WTC11 (cell line): ENCODE data around the gene FCHSD2. TPM values are rescaled to one million over a fixed set of nuclear protein-coding genes. Genes with fewer than 3 reads are reported as not detected.

Experiments used
- ATAC-seq: fragments of 200-7000 bp; cut with Tn5 transposase; 2 replicates; pipeline ENCODE4 v1.10.0; 2021; ENCODE audit warnings: mild to moderate bottlenecking, moderate library complexity
- CTCF ChIA-PET: fragments of 300-600 bp; sonication (Branson Sonifier 250); formaldehyde crosslinking; loops from one replicate; lab custom pipeline; 2021; ENCODE audit warnings: antibody characterized with exemption; lab: Charles Lee
- POLR2A ChIA-PET: fragments of 350-600 bp; sonication (Branson Sonifier 250); formaldehyde crosslinking; loops from one replicate; lab custom pipeline; 2021; ENCODE audit warnings: antibody characterized with exemption; lab: Charles Lee
- DNase-seq: peaks from one replicate; pipeline ENCODE4 v3.0.0; 2021; ENCODE audit warnings: low spot score
- H3K27ac Mint-ChIP-seq: 2 replicates; pipeline ENCODE4 v1.8.0; 2021; ENCODE audit warnings: mixed read lengths
- H3K27me3 Mint-ChIP-seq: 2 replicates; pipeline ENCODE4 v1.8.0; 2021; ENCODE audit warnings: low read depth, mild to moderate bottlenecking, moderate library complexity, mixed read lengths
- H3K36me3 Mint-ChIP-seq: 2 replicates; pipeline ENCODE4 v1.8.0; 2021; ENCODE audit warnings: mixed read lengths
- H3K4me1 Mint-ChIP-seq: 2 replicates; pipeline ENCODE4 v1.8.0; 2022; ENCODE audit warnings: mixed read lengths
- H3K4me3 Mint-ChIP-seq: 2 replicates; pipeline ENCODE4 v1.8.0; 2021; ENCODE audit warnings: mild to moderate bottlenecking, moderate library complexity, mixed read lengths
- H3K9me3 Mint-ChIP-seq: 2 replicates; pipeline ENCODE4 v1.8.0; 2021; ENCODE audit warnings: mixed read lengths
- CREB1 ChIP-seq: sonication (generic); formaldehyde crosslinking; IDR thresholded peaks from 2 replicates; pipeline ENCODE4 v1.8.0; 2023; ENCODE audit warnings: mild to moderate bottlenecking, missing genetic modification reagents
- E2F1 ChIP-seq: sonication (generic); formaldehyde crosslinking; IDR thresholded peaks from 2 replicates; pipeline ENCODE4 v1.8.0; 2022; ENCODE audit warnings: mild to moderate bottlenecking, missing genetic modification reagents
- ELF4 ChIP-seq: sonication (generic); formaldehyde crosslinking; IDR thresholded peaks from 2 replicates; pipeline ENCODE4 v1.8.1; 2022; ENCODE audit warnings: low read depth, mild to moderate bottlenecking, moderate library complexity, missing genetic modification reagents
- ERG ChIP-seq: fragments of 250-450 bp; sonication (Bioruptor Pico); IDR thresholded peaks from 2 replicates; pipeline ENCODE4 v1.8.0; 2021; ENCODE audit warnings: mild to moderate bottlenecking
- ESRRA ChIP-seq: sonication (generic); formaldehyde crosslinking; IDR thresholded peaks from 2 replicates; pipeline ENCODE4 v1.8.1; 2022; ENCODE audit warnings: mild to moderate bottlenecking, missing genetic modification reagents, borderline replicate concordance
- FOXP1 ChIP-seq: sonication (generic); formaldehyde crosslinking; IDR thresholded peaks from 2 replicates; pipeline ENCODE4 v1.8.0; 2022; ENCODE audit warnings: missing genetic modification reagents, mild to moderate bottlenecking, moderate library complexity, borderline replicate concordance
- GRHL2 ChIP-seq: fragments of 250-450 bp; sonication (Bioruptor Pico); IDR thresholded peaks from 2 replicates; pipeline ENCODE4 v1.8.0; 2022; ENCODE audit warnings: mild to moderate bottlenecking, moderate library complexity; ENCODE audit not compliant: insufficient replicate concordance, severe bottlenecking
- HMGXB4 ChIP-seq: sonication (generic); formaldehyde crosslinking; IDR thresholded peaks from 2 replicates; pipeline ENCODE4 v1.8.1; 2023; ENCODE audit warnings: mild to moderate bottlenecking, moderate library complexity, missing genetic modification reagents
- MLX ChIP-seq: sonication (generic); formaldehyde crosslinking; IDR thresholded peaks from 2 replicates; pipeline ENCODE4 v1.8.1; 2023; ENCODE audit warnings: mild to moderate bottlenecking, missing genetic modification reagents, moderate library complexity
- NFYB ChIP-seq: sonication (generic); formaldehyde crosslinking; conservative IDR thresholded peaks from 2 replicates; pipeline ENCODE4 v1.8.0; 2022; ENCODE audit warnings: low read depth, missing genetic modification reagents
- NR2C2 ChIP-seq: sonication (generic); formaldehyde crosslinking; IDR thresholded peaks from 2 replicates; pipeline ENCODE4 v1.8.0; 2022; ENCODE audit warnings: mild to moderate bottlenecking, missing genetic modification reagents
- PRRX2 ChIP-seq: fragments of 250-450 bp; sonication (Bioruptor Pico); IDR thresholded peaks from 2 replicates; pipeline ENCODE4 v1.8.0; 2021; ENCODE audit warnings: mild to moderate bottlenecking
- TEAD1 ChIP-seq: sonication (generic); formaldehyde crosslinking; IDR thresholded peaks from 2 replicates; pipeline ENCODE4 v1.8.0; 2022; ENCODE audit warnings: mild to moderate bottlenecking, missing genetic modification reagents
- ZBTB21 ChIP-seq: sonication (generic); formaldehyde crosslinking; IDR thresholded peaks from 2 replicates; pipeline ENCODE4 v1.8.1; 2023; ENCODE audit warnings: mild to moderate bottlenecking, missing genetic modification reagents, borderline replicate concordance
- ZNF138 ChIP-seq: sonication (generic); formaldehyde crosslinking; conservative IDR thresholded peaks from 2 replicates; pipeline ENCODE4 v1.8.1; 2022; ENCODE audit warnings: mild to moderate bottlenecking, moderate library complexity, missing genetic modification reagents
- ZNF263 ChIP-seq: sonication (generic); formaldehyde crosslinking; IDR thresholded peaks from 2 replicates; pipeline ENCODE4 v1.8.1; 2022; ENCODE audit warnings: low read depth, mild to moderate bottlenecking, moderate library complexity, missing genetic modification reagents
- ZNF416 ChIP-seq: fragments of 250-450 bp; sonication (Bioruptor Pico); IDR thresholded peaks from 2 replicates; pipeline ENCODE4 v1.9.0; 2021; ENCODE audit warnings: mild to moderate bottlenecking, inconsistent platforms
- total RNA-seq: library from RNA; stranded (reverse); gene quantifications from 3 replicates; pipeline ENCODE4 v1.2.3, GENCODE V29; 2021
- TF ChIP-seq, protein P1 (sequence below): sonication (generic); formaldehyde crosslinking; IDR thresholded peaks from 2 replicates; pipeline ENCODE4 v1.8.1; 2023; ENCODE audit warnings: mild to moderate bottlenecking, missing genetic modification reagents
- TF ChIP-seq, protein P2 (sequence below): fragments of 250-450 bp; sonication (Bioruptor Pico); IDR thresholded peaks from 2 replicates; pipeline ENCODE4 v1.9.0; 2021; ENCODE audit warnings: mild to moderate bottlenecking
- TF ChIP-seq, protein P3 (sequence below): sonication (generic); formaldehyde crosslinking; IDR thresholded peaks from 2 replicates; pipeline ENCODE4 v1.8.0; 2022; ENCODE audit warnings: mild to moderate bottlenecking, missing genetic modification reagents

The FCHSD2 gene
- total RNA-seq, 1 experiment from 2014 or later: 10.1 TPM

- TF ChIP-seq, protein P1, sequence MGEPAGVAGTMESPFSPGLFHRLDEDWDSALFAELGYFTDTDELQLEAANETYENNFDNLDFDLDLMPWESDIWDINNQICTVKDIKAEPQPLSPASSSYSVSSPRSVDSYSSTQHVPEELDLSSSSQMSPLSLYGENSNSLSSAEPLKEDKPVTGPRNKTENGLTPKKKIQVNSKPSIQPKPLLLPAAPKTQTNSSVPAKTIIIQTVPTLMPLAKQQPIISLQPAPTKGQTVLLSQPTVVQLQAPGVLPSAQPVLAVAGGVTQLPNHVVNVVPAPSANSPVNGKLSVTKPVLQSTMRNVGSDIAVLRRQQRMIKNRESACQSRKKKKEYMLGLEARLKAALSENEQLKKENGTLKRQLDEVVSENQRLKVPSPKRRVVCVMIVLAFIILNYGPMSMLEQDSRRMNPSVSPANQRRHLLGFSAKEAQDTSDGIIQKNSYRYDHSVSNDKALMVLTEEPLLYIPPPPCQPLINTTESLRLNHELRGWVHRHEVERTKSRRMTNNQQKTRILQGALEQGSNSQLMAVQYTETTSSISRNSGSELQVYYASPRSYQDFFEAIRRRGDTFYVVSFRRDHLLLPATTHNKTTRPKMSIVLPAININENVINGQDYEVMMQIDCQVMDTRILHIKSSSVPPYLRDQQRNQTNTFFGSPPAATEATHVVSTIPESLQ (CRISPR knock-in tag): no peak
- TF ChIP-seq NFYB (CRISPR knock-in tag): no peak
- TF ChIP-seq, protein P2, sequence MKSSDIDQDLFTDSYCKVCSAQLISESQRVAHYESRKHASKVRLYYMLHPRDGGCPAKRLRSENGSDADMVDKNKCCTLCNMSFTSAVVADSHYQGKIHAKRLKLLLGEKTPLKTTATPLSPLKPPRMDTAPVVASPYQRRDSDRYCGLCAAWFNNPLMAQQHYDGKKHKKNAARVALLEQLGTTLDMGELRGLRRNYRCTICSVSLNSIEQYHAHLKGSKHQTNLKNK: no peak
- no peak for TF ChIP-seq TEAD1 (CRISPR knock-in tag)
- no peak for TF ChIP-seq NR2C2 (CRISPR knock-in tag)
- TF ChIP-seq FOXP1 (CRISPR knock-in tag): no peak
- no peak for TF ChIP-seq ZNF416 (CRISPR knock-in tag)
- TF ChIP-seq ZNF263 (CRISPR knock-in tag): no peak
- TF ChIP-seq ZBTB21: no peak
- no peak for TF ChIP-seq ESRRA (CRISPR knock-in tag)
These were observed 82.2 kb downstream of the FCHSD2 start (continued) for GRCh38 chr11:73059915-73060314.

- no peak overlapping the region for H3K27ac Mint-ChIP-seq
- ChIA-PET POLR2A (no interaction called here), CTCF (no interaction called here)
These were observed 83.0 kb downstream of the FCHSD2 start for GRCh38 chr11:73058989-73059674.

GRCh38 chr11:73055655-73056354, 86.3 kb downstream of the FCHSD2 start:
- ChIA-PET CTCF (no interaction called here), POLR2A (no interaction called here)
- no peaks in the 10 kb centered on the region for H3K4me1 Mint-ChIP-seq
- no peak overlapping the region for H3K27ac Mint-ChIP-seq
- no peaks in the 10 kb centered on the region for H3K27me3 Mint-ChIP-seq
- no peaks in the 10 kb centered on the region for H3K9me3 Mint-ChIP-seq
- no peak for DNase-seq
- no peak overlapping the region for H3K4me3 Mint-ChIP-seq
- no peak for ATAC-seq
- no peaks in the 10 kb centered on the region for H3K36me3 Mint-ChIP-seq
- TF ChIP-seq E2F1 (CRISPR knock-in tag) (no peak), HMGXB4 (CRISPR knock-in tag) (no peak), MLX (CRISPR knock-in tag) (no peak), ELF4 (CRISPR knock-in tag) (no peak), PRRX2 (CRISPR knock-in tag) (no peak), CREB1 (CRISPR knock-in tag) (no peak), ZNF138 (CRISPR knock-in tag) (no peak)

More at GRCh38 chr11:73058989-73059674, 83.0 kb downstream of the FCHSD2 start:
- H3K36me3 Mint-ChIP-seq: no peaks in the 10 kb centered on the region
- H3K27me3 Mint-ChIP-seq: no peaks in the 10 kb centered on the region
- no peak for TF ChIP-seq NFYB (CRISPR knock-in tag)
- TF ChIP-seq, protein P3, sequence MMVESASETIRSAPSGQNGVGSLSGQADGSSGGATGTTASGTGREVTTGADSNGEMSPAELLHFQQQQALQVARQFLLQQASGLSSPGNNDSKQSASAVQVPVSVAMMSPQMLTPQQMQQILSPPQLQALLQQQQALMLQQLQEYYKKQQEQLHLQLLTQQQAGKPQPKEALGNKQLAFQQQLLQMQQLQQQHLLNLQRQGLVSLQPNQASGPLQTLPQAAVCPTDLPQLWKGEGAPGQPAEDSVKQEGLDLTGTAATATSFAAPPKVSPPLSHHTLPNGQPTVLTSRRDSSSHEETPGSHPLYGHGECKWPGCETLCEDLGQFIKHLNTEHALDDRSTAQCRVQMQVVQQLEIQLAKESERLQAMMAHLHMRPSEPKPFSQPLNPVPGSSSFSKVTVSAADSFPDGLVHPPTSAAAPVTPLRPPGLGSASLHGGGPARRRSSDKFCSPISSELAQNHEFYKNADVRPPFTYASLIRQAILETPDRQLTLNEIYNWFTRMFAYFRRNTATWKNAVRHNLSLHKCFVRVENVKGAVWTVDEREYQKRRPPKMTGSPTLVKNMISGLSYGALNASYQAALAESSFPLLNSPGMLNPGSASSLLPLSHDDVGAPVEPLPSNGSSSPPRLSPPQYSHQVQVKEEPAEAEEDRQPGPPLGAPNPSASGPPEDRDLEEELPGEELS: no peak
- no peak for TF ChIP-seq GRHL2
- no peak for TF ChIP-seq ERG (CRISPR knock-in tag)
- no peak for TF ChIP-seq FOXP1 (CRISPR knock-in tag)
- no peaks in the 10 kb centered on the region for H3K4me1 Mint-ChIP-seq
- H3K9me3 Mint-ChIP-seq: no peaks in the 10 kb centered on the region
- ATAC-seq (no peak), DNase-seq (no peak)
- no peak overlapping the region for H3K4me3 Mint-ChIP-seq
